H9 (cell line): Measurements from ENCODE around the gene CHCHD6. TPM values are rescaled to one million over a fixed set of nuclear protein-coding genes. Genes with fewer than 3 reads are reported as not detected.
A peak's percentile ranks its signal among the peaks of the same experiment; 100 is the strongest.

Experiments used
- DNase-seq: peaks from one replicate; pipeline ENCODE4 v3.0.0-alpha.2; 2017
- H2AFZ ChIP-seq: one replicate; pipeline ENCODE4 v1.6.1; 2013; ENCODE audit warnings: mild to moderate bottlenecking, low read length, control low read depth, moderate library complexity
- H2AK5ac ChIP-seq: 2 replicates; pipeline ENCODE4 v1.6.1; 2013; ENCODE audit warnings: low read length, control low read depth, mixed read lengths; ENCODE audit not compliant: insufficient read length
- H2BK120ac ChIP-seq: one replicate; pipeline ENCODE4 v1.6.1; 2013; ENCODE audit warnings: low read depth, mild to moderate bottlenecking, low read length, control low read depth, inconsistent platforms; ENCODE audit not compliant: poor library complexity, severe bottlenecking
- H2BK12ac ChIP-seq: 2 replicates; pipeline ENCODE4 v1.6.1; 2013; ENCODE audit warnings: low read length, control low read depth, mixed read lengths, low read depth; ENCODE audit not compliant: insufficient read length
- H2BK15ac ChIP-seq: 2 replicates; pipeline ENCODE4 v1.6.1; 2013; ENCODE audit warnings: low read depth, low read length, control low read depth
- H2BK20ac ChIP-seq: one replicate; pipeline ENCODE4 v1.6.1; 2013; ENCODE audit warnings: low read depth, mild to moderate bottlenecking, low read length, control low read depth, inconsistent platforms; ENCODE audit not compliant: poor library complexity, severe bottlenecking
- H2BK5ac ChIP-seq: 2 replicates; pipeline ENCODE4 v1.6.1; 2013; ENCODE audit warnings: low read length, control low read depth, mixed read lengths; ENCODE audit not compliant: insufficient read length
- H3K14ac ChIP-seq: 2 replicates; pipeline ENCODE4 v1.6.1; 2013; ENCODE audit warnings: low read length, control low read depth; ENCODE audit not compliant: insufficient read depth
- H3K18ac ChIP-seq: 2 replicates; pipeline ENCODE4 v1.6.1; 2013; ENCODE audit warnings: low read depth, mild to moderate bottlenecking, mixed read lengths, low read length, control low read depth; ENCODE audit not compliant: insufficient read length
- H3K23ac ChIP-seq: 2 replicates; pipeline ENCODE4 v1.6.1; 2013; ENCODE audit warnings: low read length, control low read depth, mixed read lengths, low read depth; ENCODE audit not compliant: insufficient read length
- H3K23me2 ChIP-seq: 2 replicates; pipeline ENCODE4 v1.6.1; 2013; ENCODE audit warnings: low read depth, mild to moderate bottlenecking, mixed read lengths, low read length, control low read depth; ENCODE audit not compliant: insufficient read length, poor library complexity, severe bottlenecking
- H3K27ac ChIP-seq: 2 replicates; pipeline ENCODE4 v1.5.1; 2013; ENCODE audit warnings: low read length, control low read depth, mixed read lengths, low read depth; ENCODE audit not compliant: insufficient read length
- H3K27me3 ChIP-seq: 2 replicates; pipeline ENCODE4 v1.6.1; 2013; ENCODE audit warnings: low read length, control low read depth, inconsistent platforms; ENCODE audit not compliant: insufficient read depth
- H3K4ac ChIP-seq: 2 replicates; pipeline ENCODE4 v1.6.1; 2013; ENCODE audit warnings: low read depth, mild to moderate bottlenecking, control low read depth, inconsistent platforms, low read length, moderate library complexity
- H3K4me1 ChIP-seq: 2 replicates; pipeline ENCODE4 v1.6.1; 2013; ENCODE audit warnings: low read length, control low read depth, inconsistent platforms; ENCODE audit not compliant: insufficient read depth
- H3K4me2 ChIP-seq: 2 replicates; pipeline ENCODE4 v1.6.1; 2013; ENCODE audit warnings: low read length, control low read depth, mixed read lengths; ENCODE audit not compliant: insufficient read length, insufficient read depth
- H3K56ac ChIP-seq: 2 replicates; pipeline ENCODE4 v1.6.1; 2013; ENCODE audit warnings: low read depth, mild to moderate bottlenecking, mixed read lengths, low read length, control low read depth; ENCODE audit not compliant: insufficient read length
- H3K79me1 ChIP-seq: 2 replicates; pipeline ENCODE4 v1.6.1; 2013; ENCODE audit warnings: low read depth, mild to moderate bottlenecking, moderate library complexity, low read length, control low read depth, inconsistent platforms; ENCODE audit not compliant: insufficient read depth, poor library complexity, severe bottlenecking
- H3K79me2 ChIP-seq: 2 replicates; pipeline ENCODE4 v1.6.1; 2013; ENCODE audit warnings: low read length, control low read depth, inconsistent platforms; ENCODE audit not compliant: insufficient read depth
- H3K9ac ChIP-seq: 2 replicates; pipeline ENCODE4 v1.6.1; 2013; ENCODE audit warnings: low read length, control low read depth, mixed read lengths; ENCODE audit not compliant: insufficient read length; ENCODE audit errors: extremely low read depth
- H3K9me3 ChIP-seq: one replicate; pipeline ENCODE4 v1.6.1; 2013; ENCODE audit warnings: low read depth, low read length, inconsistent platforms; ENCODE audit not compliant: control insufficient read depth
- H3T11ph ChIP-seq: one replicate; pipeline ENCODE4 v1.6.1; 2013; ENCODE audit warnings: mild to moderate bottlenecking, low read length, control low read depth, inconsistent platforms
- H4K20me1 ChIP-seq: one replicate; pipeline ENCODE4 v1.6.1; 2013; ENCODE audit not compliant: control insufficient read depth, insufficient read length, insufficient read depth
- H4K5ac ChIP-seq: 2 replicates; pipeline ENCODE4 v1.6.1; 2013; ENCODE audit warnings: low read depth, mild to moderate bottlenecking, mixed read lengths, low read length, control low read depth; ENCODE audit not compliant: insufficient read length
- H4K8ac ChIP-seq: replicated peaks from 2 replicates; pipeline ENCODE4 v1.6.1; 2013; ENCODE audit warnings: low read length, control low read depth, mixed read lengths, low read depth; ENCODE audit not compliant: insufficient read length
- H4K91ac ChIP-seq: 2 replicates; pipeline ENCODE4 v1.6.1; 2013; ENCODE audit warnings: low read depth, mild to moderate bottlenecking, moderate library complexity, mixed read lengths, low read length, control low read depth; ENCODE audit not compliant: insufficient read length
- H3K27ac Mint-ChIP-seq, 3 experiments: 2 replicates in 2 of 3; 3 replicates in 1 of 3; pipeline ENCODE4 v1.8.0; 2020 to 2021; ENCODE audit warnings: mixed read lengths in 3 of 3, mild to moderate bottlenecking in 1 of 3, moderate library complexity in 1 of 3
- H3K27me3 Mint-ChIP-seq: 2 replicates; pipeline ENCODE4 v1.8.0; 2021; ENCODE audit warnings: low read depth, mild to moderate bottlenecking, moderate library complexity, mixed read lengths
- H3K36me3 Mint-ChIP-seq, 3 experiments: 2 replicates in 2 of 3; 3 replicates in 1 of 3; pipeline ENCODE4 v1.8.0; 2020 to 2021; ENCODE audit warnings: low read depth in 3 of 3, mixed read lengths in 3 of 3; ENCODE audit not compliant: insufficient read depth in 1 of 3
- H3K4me1 Mint-ChIP-seq, 2 experiments: 2 replicates each; pipeline ENCODE4 v1.8.0; 2020; ENCODE audit warnings: mixed read lengths in 2 of 2
- H3K4me3 Mint-ChIP-seq, 2 experiments: 2 replicates in 1 of 2; 3 replicates in 1 of 2; pipeline ENCODE4 v1.8.0; 2020 to 2021; ENCODE audit warnings: mild to moderate bottlenecking in 2 of 2, mixed read lengths in 2 of 2, moderate library complexity in 1 of 2
- H3K9me3 Mint-ChIP-seq, 2 experiments: 2 replicates in 1 of 2; 3 replicates in 1 of 2; pipeline ENCODE4 v1.8.0; 2020; ENCODE audit warnings: mild to moderate bottlenecking in 2 of 2, mixed read lengths in 2 of 2, moderate library complexity in 1 of 2
- CTCF ChIP-seq: fragments of 200-600 bp; sonication (generic); conservative IDR thresholded peaks from 3 replicates; pipeline ENCODE4 v1.8.0; 2021; ENCODE audit warnings: antibody characterized with exemption, mild to moderate bottlenecking
- WGBS: extraction: QIAGEN DNeasy Blood & Tissue Kit; methylation state at CpG from one replicate; pipeline ENCODE4 v1.1.7; 2013; ENCODE audit warnings: missing lambda C conversion rate, low lambda C conversion rate, mixed read lengths; ENCODE audit not compliant: insufficient read length; ENCODE audit errors: extremely low coverage; 5-methylcytosine and 5-hydroxymethylcytosine counted together
- total RNA-seq: library from RNA; stranded (reverse); gene quantifications from 2 replicates; pipeline ENCODE4 v1.2.1, GENCODE V29; 2021

The CHCHD6 gene
- total RNA-seq, 1 experiment from 2014 or later, result 34.2 TPM

DNA sequence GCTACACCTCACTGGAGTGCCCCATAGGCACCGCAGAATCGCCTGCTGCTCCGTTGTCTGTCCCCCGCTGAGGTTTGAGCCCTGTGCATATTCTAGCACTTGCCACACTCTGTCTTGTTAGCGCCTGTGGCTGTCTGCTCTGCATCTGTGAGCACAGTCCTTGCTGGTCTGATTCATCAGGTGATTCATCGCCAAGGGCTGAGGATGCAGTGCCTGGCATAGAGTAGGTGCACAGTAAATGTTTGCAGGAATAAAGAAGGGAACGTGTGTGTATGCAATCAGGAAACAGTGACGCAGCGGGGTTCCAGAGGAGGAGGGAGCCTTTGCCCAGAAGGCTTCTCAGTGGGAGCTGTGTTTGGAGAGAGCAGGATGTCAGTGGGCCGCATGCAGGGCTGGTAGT, 154.8 kb downstream of the CHCHD6 start:
- Histone ChIP-seq H3T11ph (no peak overlapping the region), H3K56ac (no peak overlapping the region), H3K23ac (no peak overlapping the region), H2BK120ac (no peak overlapping the region), H2BK12ac (no peak overlapping the region), H3K79me2 (no peaks in the 10 kb centered on the region), H3K18ac (no peak overlapping the region), H4K8ac (no peak overlapping the region), H4K20me1 (no peaks in the 10 kb centered on the region), H3K9me3 (no peaks in the 10 kb centered on the region), H3K4me1 (peaks cover 2% of the 10 kb centered on the region; the same call in 1 of the 2 replicates), H2AK5ac (no peak overlapping the region), H3K14ac (no peak overlapping the region), H2AFZ (no peak overlapping the region), H4K5ac (no peak overlapping the region), H3K27ac (no peak overlapping the region), H2BK5ac (no peak overlapping the region), H2BK20ac (no peak overlapping the region), H3K79me1 (no peaks in the 10 kb centered on the region), H3K9ac (no peak overlapping the region), H3K27me3 (no peaks in the 10 kb centered on the region), H3K4ac (no peak overlapping the region), H2BK15ac (no peak overlapping the region), H3K4me2 (no peak overlapping the region), H3K23me2 (peaks cover 2% of the 10 kb centered on the region), H4K91ac (no peak overlapping the region)
- H3K4me3 Mint-ChIP-seq, result no peak overlapping the region
- peaks cover 0 to 6% of the 10 kb centered on the region in 2 experiments; a peak in 1 of 5 replicates for H3K9me3 Mint-ChIP-seq
- DNase-seq, result no peak
- WGBS, result no CpG with 5 or more reads among the region's 10 CpGs
- H3K36me3 Mint-ChIP-seq, result peaks cover 0 to 7% (median 5%) of the 10 kb centered on the region in 3 experiments; a peak in 4 of 7 replicates
- H3K4me1 Mint-ChIP-seq, result peaks cover 42 to 47% of the 10 kb centered on the region in 2 experiments
- TF ChIP-seq CTCF, result no peak
- peak overlapping the region; percentile 3 to 33 (median 26); a peak in 6 of 7 replicates for H3K27ac Mint-ChIP-seq
- peaks cover 1% of the 10 kb centered on the region; the same call in 1 of the 2 replicates for H3K27me3 Mint-ChIP-seq
